Measurements from ENCODE around the gene TNFRSF8. TPM values are rescaled to one million over a fixed set of nuclear protein-coding genes. Genes with fewer than 3 reads are reported as not detected.

Gene TNFRSF8
- under 1 TPM; 0.16 to 0.47 TPM for total RNA-seq

- Histone ChIP-seq H3K36me3 (no peaks in the 10 kb centered on the region), H3K4me3 (no peak within 1 kb of the TSS), H3K4me1 (no peaks in the 10 kb centered on the region), H3K9me3 (no peaks in the 10 kb centered on the region), H3K9ac (ENCODE audit: low read depth in 2 of 2, low read length in 2 of 2) (no peak within 1 kb of the TSS), H3K27me3 (peaks cover 25% of the 10 kb centered on the region), H3K27ac (no peak within 1 kb of the TSS)
- no peak for DNase-seq
- intact Hi-C loops (cut with DNase I) = no loop called here
- TF ChIP-seq CTCF (IDR thresholded peaks at IDR 0.05) = no peak
Measured at GRCh38 chr1:12063141-12064072, at the start of gene TNFRSF8. TSS of gene TNFRSF8 (plus strand) at chr1:12063303. CDS start at chr1:12063599, 296 bp downstream.

GRCh38 chr1:12014141-12014991 is 48.7 kb upstream of the TNFRSF8 start:
- intact Hi-C loops (cut with DNase I) = no loop called here
- no peaks in the 10 kb centered on the region for H3K4me1 ChIP-seq
- no peak overlapping the region for H3K27ac ChIP-seq
- H3K9me3 ChIP-seq = no peaks in the 10 kb centered on the region
- no peak for TF ChIP-seq CTCF (IDR thresholded peaks at IDR 0.05)
- no peaks in the 10 kb centered on the region for H3K27me3 ChIP-seq
- no peak for DNase-seq
- no peak overlapping the region for H3K9ac ChIP-seq (ENCODE audit: low read depth in 2 of 2, low read length in 2 of 2)
- no peak overlapping the region for H3K4me3 ChIP-seq
- H3K36me3 ChIP-seq = peaks cover 24% of the 10 kb centered on the region

- H3K36me3 ChIP-seq = peaks cover 17% of the 10 kb centered on the region
- intact Hi-C loops (cut with DNase I) = no loop called here
- H3K27ac ChIP-seq = no peak overlapping the region
- peaks cover 2% of the 10 kb centered on the region for H3K4me1 ChIP-seq
- H3K9me3 ChIP-seq = no peaks in the 10 kb centered on the region
- H3K4me3 ChIP-seq = no peak overlapping the region
- no peaks in the 10 kb centered on the region for H3K27me3 ChIP-seq
- H3K9ac ChIP-seq (ENCODE audit: low read depth in 2 of 2, low read length in 2 of 2) = no peak overlapping the region
- TF ChIP-seq CTCF (IDR thresholded peaks at IDR 0.05) = no peak
- no peak for DNase-seq
Measured at GRCh38 chr1:12015001-12015491, 48.1 kb upstream of the TNFRSF8 start.

DNA sequence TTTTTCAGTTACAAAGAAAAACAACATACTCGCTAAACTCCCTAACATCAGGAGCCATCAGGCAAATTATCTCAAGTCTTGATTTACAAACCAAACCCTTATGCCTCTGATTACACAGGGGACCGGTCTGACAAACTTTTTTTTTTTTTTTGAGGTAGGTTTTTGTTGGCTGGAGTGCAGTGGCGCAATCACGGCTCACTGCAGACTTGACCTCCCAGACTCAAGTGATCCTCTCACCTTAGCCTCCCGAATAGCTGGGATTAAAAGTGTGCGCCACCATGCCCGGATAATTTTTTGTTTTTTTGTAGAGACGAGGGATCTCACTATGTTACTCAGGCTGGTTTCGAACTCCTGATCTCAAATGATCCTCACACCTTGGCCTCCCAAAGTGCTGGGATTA is 47.6 kb upstream of the TNFRSF8 start:
- peaks cover 16% of the 10 kb centered on the region for H3K36me3 ChIP-seq
- H3K4me1 ChIP-seq = peaks cover 5% of the 10 kb centered on the region
- no peak overlapping the region for H3K9ac ChIP-seq (ENCODE audit: low read depth in 2 of 2, low read length in 2 of 2)
- TF ChIP-seq CTCF (IDR thresholded peaks at IDR 0.05) = no peak
- H3K9me3 ChIP-seq = no peaks in the 10 kb centered on the region
- H3K27ac ChIP-seq = no peak overlapping the region
- DNase-seq = no peak
- intact Hi-C loops (cut with DNase I) = no loop called here
- no peak overlapping the region for H3K4me3 ChIP-seq
- no peaks in the 10 kb centered on the region for H3K27me3 ChIP-seq

DNA sequence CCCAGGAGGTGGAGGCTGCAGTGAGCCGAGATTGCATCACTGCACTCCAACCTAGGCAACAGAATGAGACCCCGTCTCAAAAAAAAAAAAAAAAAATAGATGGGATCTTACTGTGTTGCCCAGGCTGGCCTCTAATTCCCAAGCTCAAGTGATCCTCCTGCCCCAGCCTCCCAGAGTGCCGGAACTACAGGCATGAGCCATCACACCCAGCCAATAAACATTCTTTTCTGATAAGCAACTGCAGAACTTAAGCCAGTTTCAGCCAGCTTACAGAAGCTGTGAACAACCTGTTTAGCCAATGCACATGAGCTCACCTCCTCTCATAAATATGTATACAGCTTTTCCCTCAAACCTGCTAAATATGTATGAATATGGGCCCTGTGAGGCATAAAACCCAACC is 46.9 kb upstream of the TNFRSF8 start:
- peaks cover 9% of the 10 kb centered on the region for H3K36me3 ChIP-seq
- no peaks in the 10 kb centered on the region for H3K27me3 ChIP-seq
- no peaks in the 10 kb centered on the region for H3K9me3 ChIP-seq
- peaks cover 5% of the 10 kb centered on the region for H3K4me1 ChIP-seq
- no peak overlapping the region for H3K4me3 ChIP-seq
- intact Hi-C loops (cut with DNase I) = no loop called here
- no peak overlapping the region for H3K9ac ChIP-seq (ENCODE audit: low read depth in 2 of 2, low read length in 2 of 2)
- no peak for TF ChIP-seq CTCF (IDR thresholded peaks at IDR 0.05)
- H3K27ac ChIP-seq = no peak overlapping the region
- DNase-seq = peak; percentile 25
